ENCODE measurements around the gene RHCG. TPM values are rescaled to one million over a fixed set of nuclear protein-coding genes. Genes with fewer than 3 reads are reported as not detected.

RHCG gene
- total RNA-seq, 1 donor = not detected

DNA sequence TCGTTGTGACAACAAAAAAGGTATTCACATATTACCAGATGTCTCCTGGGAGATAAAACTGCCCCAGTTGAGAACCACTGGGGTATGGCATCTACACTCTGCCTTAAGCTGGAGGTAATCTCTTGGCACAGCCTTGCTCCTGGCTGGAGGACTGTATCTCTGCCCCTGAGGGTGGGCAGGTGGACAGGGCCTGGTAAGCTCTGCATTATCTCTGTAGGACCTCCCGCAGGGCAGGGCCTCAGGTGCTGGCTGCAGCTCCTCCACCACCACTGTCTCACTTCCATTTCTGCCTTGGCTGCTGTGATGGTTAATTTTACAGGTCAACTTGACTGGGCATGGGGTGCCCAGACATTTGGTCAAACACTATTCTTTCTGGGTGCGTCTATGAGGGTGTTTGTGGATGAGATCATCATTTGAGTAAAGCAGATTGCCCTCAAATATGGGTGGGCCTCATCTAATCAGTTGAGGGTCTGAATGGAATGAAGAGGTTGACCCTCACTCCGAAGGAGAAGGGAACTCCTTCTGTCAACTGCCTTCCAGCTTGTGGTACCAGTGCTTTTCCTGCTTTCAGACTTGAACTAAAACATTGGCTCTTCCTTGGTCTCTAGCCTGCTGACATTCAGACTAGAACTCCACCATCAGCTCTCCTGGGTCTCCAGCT is 9.8 kb upstream of the RHCG start:
- TF ChIP-seq, protein P1, sequence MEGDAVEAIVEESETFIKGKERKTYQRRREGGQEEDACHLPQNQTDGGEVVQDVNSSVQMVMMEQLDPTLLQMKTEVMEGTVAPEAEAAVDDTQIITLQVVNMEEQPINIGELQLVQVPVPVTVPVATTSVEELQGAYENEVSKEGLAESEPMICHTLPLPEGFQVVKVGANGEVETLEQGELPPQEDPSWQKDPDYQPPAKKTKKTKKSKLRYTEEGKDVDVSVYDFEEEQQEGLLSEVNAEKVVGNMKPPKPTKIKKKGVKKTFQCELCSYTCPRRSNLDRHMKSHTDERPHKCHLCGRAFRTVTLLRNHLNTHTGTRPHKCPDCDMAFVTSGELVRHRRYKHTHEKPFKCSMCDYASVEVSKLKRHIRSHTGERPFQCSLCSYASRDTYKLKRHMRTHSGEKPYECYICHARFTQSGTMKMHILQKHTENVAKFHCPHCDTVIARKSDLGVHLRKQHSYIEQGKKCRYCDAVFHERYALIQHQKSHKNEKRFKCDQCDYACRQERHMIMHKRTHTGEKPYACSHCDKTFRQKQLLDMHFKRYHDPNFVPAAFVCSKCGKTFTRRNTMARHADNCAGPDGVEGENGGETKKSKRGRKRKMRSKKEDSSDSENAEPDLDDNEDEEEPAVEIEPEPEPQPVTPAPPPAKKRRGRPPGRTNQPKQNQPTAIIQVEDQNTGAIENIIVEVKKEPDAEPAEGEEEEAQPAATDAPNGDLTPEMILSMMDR (IDR thresholded peaks at IDR 0.05; ENCODE audit: insufficient read depth, low read depth, low read length) = no peak
- no peak for DNase-seq (ENCODE audit: low read depth)
- no peak overlapping the region for H3K4me3 ChIP-seq (ENCODE audit: low read depth, low read length)

GRCh38 chr15:89504166-89504565 is 7.8 kb upstream of the RHCG start:
- H3K4me3 ChIP-seq (ENCODE audit: low read depth, low read length) = no peak overlapping the region
- TF ChIP-seq, protein P1 (IDR thresholded peaks at IDR 0.05; ENCODE audit: insufficient read depth, low read depth, low read length) = no peak
- DNase-seq (ENCODE audit: low read depth) = no peak

DNA sequence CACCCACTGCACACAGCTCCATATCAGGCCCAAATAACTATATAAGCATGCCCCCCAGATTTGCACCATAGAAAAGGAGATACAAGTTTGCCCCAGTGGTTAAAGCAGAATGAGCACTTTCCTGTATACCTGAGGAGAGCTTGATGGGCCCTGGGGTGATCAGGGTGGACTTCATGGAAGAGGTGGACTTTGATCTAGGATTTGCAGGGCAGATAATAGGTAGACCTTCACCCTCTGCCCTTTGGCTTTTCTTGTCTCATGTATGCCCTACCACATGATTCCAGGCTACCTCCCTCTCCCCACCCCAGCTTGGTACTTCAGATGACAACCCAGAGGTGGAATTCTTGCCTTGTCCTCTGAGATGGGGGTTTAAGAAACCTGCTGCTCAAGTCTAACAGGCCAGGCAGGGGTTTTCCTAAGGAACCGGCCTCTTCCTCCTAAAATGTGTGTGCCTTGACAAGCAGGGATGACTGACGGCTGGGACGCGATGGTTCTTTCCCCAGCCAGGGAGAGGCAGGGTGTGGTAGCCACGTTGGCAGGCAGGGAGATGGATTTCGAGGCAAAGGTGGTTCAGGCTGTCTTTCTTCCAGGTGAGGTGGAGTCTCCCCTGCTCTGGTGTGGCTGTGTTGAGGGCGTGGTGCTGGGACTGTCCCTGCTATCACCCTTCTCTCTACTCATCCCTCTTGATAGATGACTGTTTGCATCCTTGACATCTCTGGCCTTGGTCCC is 6.6 kb upstream of the RHCG start:
- H3K4me3 ChIP-seq (ENCODE audit: low read depth, low read length) = no peak overlapping the region
- TF ChIP-seq, protein P1 (IDR thresholded peaks at IDR 0.05; ENCODE audit: insufficient read depth, low read depth, low read length) = no peak
- DNase-seq (ENCODE audit: low read depth) = no peak

DNA sequence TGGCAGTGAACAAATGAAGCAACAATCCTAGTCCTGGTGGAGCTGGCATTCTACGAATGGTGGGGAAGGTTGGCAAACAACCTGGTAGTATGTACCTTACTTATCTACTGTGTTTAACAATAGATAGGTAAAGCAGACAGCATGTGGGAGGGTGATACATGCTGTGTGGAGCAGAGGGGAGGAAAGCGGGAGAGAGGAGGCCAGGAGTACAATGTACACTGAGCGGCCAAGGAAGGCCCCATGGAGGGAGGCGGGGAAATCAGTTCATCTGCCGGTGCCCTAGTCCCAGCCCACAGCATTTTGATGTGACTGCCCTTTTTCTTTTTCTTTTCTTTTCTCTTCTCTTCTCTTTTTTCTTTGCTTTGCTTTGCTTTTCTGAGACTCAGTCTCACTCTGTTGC is 5.3 kb upstream of the RHCG start:
- no peak for DNase-seq (ENCODE audit: low read depth)
- no peak overlapping the region for H3K4me3 ChIP-seq (ENCODE audit: low read depth, low read length)
- TF ChIP-seq, protein P1 (IDR thresholded peaks at IDR 0.05; ENCODE audit: insufficient read depth, low read depth, low read length) = no peak

DNA sequence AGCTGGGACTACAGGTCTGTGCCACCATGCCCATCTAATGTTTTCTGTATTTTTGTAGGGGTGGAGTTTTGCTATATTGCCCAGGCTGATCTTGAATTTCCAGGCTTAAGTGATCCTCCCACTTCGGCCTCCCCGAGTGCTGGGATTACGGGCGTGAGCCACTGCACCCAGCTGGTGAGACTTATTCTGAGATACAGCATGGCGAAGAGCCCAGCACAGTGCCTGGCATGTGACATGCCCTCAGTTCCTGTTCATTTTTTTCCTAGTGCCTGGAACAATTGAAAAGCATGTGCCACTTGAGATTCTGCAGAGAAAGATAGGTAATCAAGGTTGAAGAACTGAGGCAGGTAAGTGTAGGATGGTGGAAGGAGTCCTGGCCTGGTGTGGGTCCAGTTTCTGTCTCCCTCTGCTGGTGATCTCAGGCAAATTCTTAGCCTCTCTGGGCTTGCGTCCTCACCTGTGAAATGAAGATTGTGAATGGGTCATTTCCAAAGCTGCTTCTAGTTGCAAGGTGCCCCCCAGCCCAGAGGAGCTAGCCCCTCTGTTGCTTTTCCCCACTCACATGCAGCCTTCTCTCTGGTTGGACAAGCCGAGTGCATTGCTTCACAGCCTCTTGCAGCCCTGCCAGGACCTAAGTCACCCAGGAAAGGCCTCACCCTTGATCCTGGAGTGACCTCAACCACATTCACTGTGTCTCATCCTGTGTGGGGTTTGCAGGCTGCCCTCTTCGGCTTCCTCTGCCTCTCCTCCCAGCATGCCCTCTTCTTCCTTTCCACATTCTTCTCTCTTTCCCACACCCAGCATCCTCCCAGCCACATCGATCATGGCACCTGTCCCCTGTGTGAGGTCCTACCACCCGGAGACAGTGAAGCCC is 4.3 kb upstream of the RHCG start:
- TF ChIP-seq, protein P1 (IDR thresholded peaks at IDR 0.05; ENCODE audit: insufficient read depth, low read depth, low read length) = peak; percentile 40
- DNase-seq (ENCODE audit: low read depth) = no peak
- no peak overlapping the region for H3K4me3 ChIP-seq (ENCODE audit: low read depth, low read length)

DNA sequence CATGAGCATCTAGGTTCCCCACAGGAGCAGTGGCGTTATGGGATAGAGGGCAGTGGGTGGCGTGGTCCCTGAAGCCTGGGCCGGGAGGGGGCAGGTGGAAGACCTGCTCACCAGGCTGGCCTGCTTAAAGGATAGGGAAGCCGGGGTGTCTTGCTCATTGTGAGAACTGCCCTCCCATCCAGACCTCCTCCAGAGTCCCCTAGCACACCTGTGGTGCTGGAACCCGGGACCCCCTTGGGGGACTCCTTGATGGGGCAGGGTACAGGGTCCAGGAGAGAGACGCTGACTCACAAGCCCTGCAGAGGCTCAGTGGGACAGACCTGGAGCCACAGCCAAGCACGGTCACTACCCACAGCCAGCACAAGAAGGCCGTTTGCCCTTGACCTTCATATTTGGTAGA is 2.8 kb upstream of the RHCG start:
- TF ChIP-seq, protein P1 (IDR thresholded peaks at IDR 0.05; ENCODE audit: insufficient read depth, low read depth, low read length) = no peak
- DNase-seq (ENCODE audit: low read depth) = no peak

More for the DNA sequence above, 2.8 kb upstream of the RHCG start:
- no peak overlapping the region for H3K4me3 ChIP-seq (ENCODE audit: low read depth, low read length)

Measured in fibroblast of villous mesenchyme (primary cell).